T1000 (cell line): Measurements from ENCODE around the gene UNKL.
A peak's percentile ranks its signal among the peaks of the same experiment; 100 is the strongest.

ENCODE experiments used
- DNase-seq: peaks from one replicate; lab custom pipeline; 2025; ENCODE audit warnings: mixed read lengths; lab: John Stamatoyannopoulos, UW

UNKL gene

GRCh38 chr16:1351582-1352362, 62.7 kb downstream of the UNKL start, which contains the start of the genes GNPTG and TSR3:
Gene GNPTG, plus strand, starts transcription at chr16:1351931. Its CDS starts 35 bp downstream, at chr16:1351966.
Gene TSR3, minus strand, starts transcription at chr16:1351878. Its CDS starts 74 bp downstream, at chr16:1351804.
- peak; percentile 86 for DNase-seq

GRCh38 chr16:1351215-1351581, 63.3 kb downstream of the UNKL start:
- no peak for DNase-seq

- DNase-seq, result no peak
Observed at GRCh38 chr16:1350691-1351090, 63.8 kb downstream of the UNKL start.

- no peak for DNase-seq
Observed at GRCh38 chr16:1349951-1350350, 64.6 kb downstream of the UNKL start.

- no peak for DNase-seq
Observed at GRCh38 chr16:1349351-1349750, 65.2 kb downstream of the UNKL start.

GRCh38 chr16:1348926-1349325, 65.6 kb downstream of the UNKL start:
- no peak for DNase-seq

GRCh38 chr16:1348441-1348840, 66.1 kb downstream of the UNKL start:
- DNase-seq, result no peak

GRCh38 chr16:1347962-1348361, 66.5 kb downstream of the UNKL start:
- no peak for DNase-seq

- DNase-seq, result no peak
Observed at GRCh38 chr16:1347286-1347855, 67.1 kb downstream of the UNKL start.

GRCh38 chr16:1346422-1347285, 67.8 kb downstream of the UNKL start:
- DNase-seq, result no peak

- no peak for DNase-seq
Observed at GRCh38 chr16:1345651-1346421, 68.7 kb downstream of the UNKL start.

GRCh38 chr16:1345087-1345486, 69.4 kb downstream of the UNKL start:
- DNase-seq, result no peak

GRCh38 chr16:1344499-1344898, 70.0 kb downstream of the UNKL start:
- DNase-seq, result no peak

GRCh38 chr16:1343428-1344242, 70.9 kb downstream of the UNKL start:
- no peak for DNase-seq

GRCh38 chr16:1342526-1343427, 71.7 kb downstream of the UNKL start:
- DNase-seq, result peak; percentile 97

GRCh38 chr16:1341495-1342420, 72.7 kb downstream of the UNKL start:
- no peak for DNase-seq

GRCh38 chr16:1340730-1341494, 73.6 kb downstream of the UNKL start:
- no peak for DNase-seq
